Measurements from ENCODE around the gene CEP85. TPM values are rescaled to one million over a fixed set of nuclear protein-coding genes. Genes with fewer than 3 reads are reported as not detected.
A peak's percentile ranks its signal among the peaks of the same experiment; 100 is the strongest.

Gene CEP85
- total RNA-seq, 1 experiment from 2014 or later: 38.6 TPM

- Mint-ChIP-seq H3K4me1 (peaks cover 21 to 31% of the 10 kb centered on the region in 2 experiments), H3K27me3 (ENCODE audit: low read depth) (no peaks in the 10 kb centered on the region), H3K4me3 (0 out of 5 replicates have a peak overlapping the region, but pooled peaks of 1 of the 2 experiments have one; percentile 41), H3K36me3 (ENCODE audit: insufficient read depth in 1 of 3, low read depth in 3 of 3) (peaks cover 0 to 2% (median 0%) of the 10 kb centered on the region in 3 experiments; a peak in 1 of 7 replicates), H3K27ac (peak overlapping the region; percentile 34 to 84 (median 64); a peak in 3 of 7 replicates), H3K9me3 (no peaks in the 10 kb centered on the region)
- H3K4me1 ChIP-seq (ENCODE audit: insufficient read depth, low read length): peaks cover 3% of the 10 kb centered on the region; the same call in 1 of the 2 replicates
- H3K79me1 ChIP-seq (ENCODE audit: insufficient read depth, low read depth, low read length, poor library complexity, severe bottlenecking): no peaks in the 10 kb centered on the region
- no peaks in the 10 kb centered on the region for H4K20me1 ChIP-seq (ENCODE audit: control insufficient read depth, insufficient read depth, insufficient read length)
- no peak overlapping the region for H3T11ph ChIP-seq (ENCODE audit: low read length)
- H3K27me3 ChIP-seq (ENCODE audit: insufficient read depth, low read length): no peaks in the 10 kb centered on the region
- H2BK12ac ChIP-seq (ENCODE audit: insufficient read length, low read depth, low read length): no peak overlapping the region
- no peaks in the 10 kb centered on the region for H3K79me2 ChIP-seq (ENCODE audit: insufficient read depth, low read length)
- H4K91ac ChIP-seq (ENCODE audit: insufficient read length, low read depth, low read length): no peak overlapping the region
- peak overlapping the region; percentile 45; the same call in 1 of the 2 replicates for H3K14ac ChIP-seq (ENCODE audit: insufficient read depth, low read length)
- H2BK120ac ChIP-seq (ENCODE audit: low read depth, low read length, poor library complexity, severe bottlenecking): no peak overlapping the region
- no peak overlapping the region for H2AFZ ChIP-seq (ENCODE audit: low read length)
- no peak overlapping the region for H3K18ac ChIP-seq (ENCODE audit: insufficient read length, low read depth, low read length)
- H3K9me3 ChIP-seq (ENCODE audit: control insufficient read depth, low read depth, low read length): no peaks in the 10 kb centered on the region
- H3K23ac ChIP-seq (ENCODE audit: insufficient read length, low read depth, low read length): no peak overlapping the region
- H2BK15ac ChIP-seq (ENCODE audit: low read depth, low read length): no peak overlapping the region; the same call in 1 of the 2 replicates
- no peak overlapping the region for H3K4ac ChIP-seq (ENCODE audit: low read depth, low read length)
- H3K27ac ChIP-seq (ENCODE audit: insufficient read length, low read depth, low read length): no peak overlapping the region
- no CpG with 5 or more reads among the region's 11 CpGs for WGBS (ENCODE audit: extremely low coverage, insufficient read length, low lambda C conversion rate)
- no peak overlapping the region for H2BK20ac ChIP-seq (ENCODE audit: low read depth, low read length, poor library complexity, severe bottlenecking)
- no peak for TF ChIP-seq CTCF (conservative IDR thresholded peaks at IDR 0.05)
- H3K4me2 ChIP-seq (ENCODE audit: insufficient read depth, insufficient read length, low read length): no peak overlapping the region
- no peak overlapping the region for H3K56ac ChIP-seq (ENCODE audit: insufficient read length, low read depth, low read length)
- no peak overlapping the region for H4K5ac ChIP-seq (ENCODE audit: insufficient read length, low read depth, low read length)
- no peak for DNase-seq
- H3K9ac ChIP-seq (ENCODE audit: extremely low read depth, insufficient read length, low read length): no peak overlapping the region
- H2AK5ac ChIP-seq (ENCODE audit: insufficient read length, low read length): no peak overlapping the region
- no peak overlapping the region for H2BK5ac ChIP-seq (ENCODE audit: insufficient read length, low read length)
- H4K8ac ChIP-seq (replicated peaks; ENCODE audit: insufficient read length, low read depth, low read length): no peak overlapping the region
- no peaks in the 10 kb centered on the region for H3K23me2 ChIP-seq (ENCODE audit: insufficient read length, low read depth, low read length, poor library complexity, severe bottlenecking)
These were observed 56.9 kb downstream of the CEP85 start for GRCh38 chr1:26290882-26291261.
